HepG2 (cell line): Measurements from ENCODE around the gene ATAD2B.

Source experiments
- CTCF ChIP-seq: sonication (generic); formaldehyde crosslinking; IDR thresholded peaks from 2 replicates; pipeline ENCODE4 v1.5.0; 2020; ENCODE audit warnings: mild to moderate bottlenecking, missing genetic modification reagents, moderate library complexity
- DR1 ChIP-seq: sonication (generic); formaldehyde crosslinking; IDR thresholded peaks from 2 replicates; pipeline ENCODE4 v1.8.0; 2021; ENCODE audit warnings: mild to moderate bottlenecking, missing genetic modification reagents, inconsistent platforms
- SP1 ChIP-seq, 2 experiments: fragments of 450-650 bp in 1 of 2; sonication (generic) in 1 of 2; formaldehyde crosslinking in 1 of 2; IDR thresholded peaks; 2 replicates each; pipeline versions ENCODE4 v1.4.0 to v1.6.1; 2016 to 2020; ENCODE audit warnings: missing genetic modification reagents in 1 of 2
- TOPORS ChIP-seq: sonication (generic); formaldehyde crosslinking; IDR thresholded peaks from 2 replicates; pipeline ENCODE4 v1.8.0; 2023; ENCODE audit warnings: mild to moderate bottlenecking, missing genetic modification reagents
- YY1 ChIP-seq: IDR thresholded peaks from 2 replicates; pipeline ENCODE4 v1.6.1; 2011; ENCODE audit warnings: low read length, low read depth, moderate library complexity, mild to moderate bottlenecking; ENCODE audit not compliant: insufficient read depth, insufficient replicate concordance
- ZBTB10 ChIP-seq: sonication (generic); formaldehyde crosslinking; IDR thresholded peaks from 2 replicates; pipeline ENCODE4 v1.4.0; 2020; ENCODE audit warnings: missing genetic modification reagents, borderline replicate concordance
- ZNF296 ChIP-seq: sonication (generic); formaldehyde crosslinking; conservative IDR thresholded peaks from 2 replicates; pipeline ENCODE4 v1.5.0; 2020; ENCODE audit warnings: mild to moderate bottlenecking, missing genetic modification reagents
- ZNF318 ChIP-seq: sonication (generic); formaldehyde crosslinking; IDR thresholded peaks from 2 replicates; pipeline ENCODE4 v1.4.0; 2020; ENCODE audit warnings: mild to moderate bottlenecking, missing genetic modification reagents
- ZNF768 ChIP-seq: sonication (generic); formaldehyde crosslinking; IDR thresholded peaks from 2 replicates; pipeline ENCODE4 v1.4.0; 2020; ENCODE audit warnings: missing genetic modification reagents
- ZSCAN20 ChIP-seq: sonication (generic); formaldehyde crosslinking; IDR thresholded peaks from 2 replicates; pipeline ENCODE4 v1.4.0; 2020; ENCODE audit warnings: missing genetic modification reagents, mild to moderate bottlenecking, borderline replicate concordance

GRCh38 chr2:23941644-23942043 lies 14.7 kb upstream of the ATAD2B start:
- no peak for TF ChIP-seq CTCF (CRISPR knock-in tag)
- no peak for TF ChIP-seq YY1
- TF ChIP-seq SP1 (IDR thresholded peaks at IDR 0.05), result no peak
- no peak for TF ChIP-seq SP1 (CRISPR knock-in tag; IDR thresholded peaks at IDR 0.05)
- TF ChIP-seq ZBTB10 (CRISPR knock-in tag), result no peak
- TF ChIP-seq ZNF318 (CRISPR knock-in tag), result no peak
- no peak for TF ChIP-seq ZNF296
- TF ChIP-seq DR1 (CRISPR knock-in tag), result no peak
- no peak for TF ChIP-seq ZSCAN20
- no peak for TF ChIP-seq ZNF768
- TF ChIP-seq TOPORS, result no peak
